Measurements from ENCODE around the gene ART4. TPM values are rescaled to one million over a fixed set of nuclear protein-coding genes. Genes with fewer than 3 reads are reported as not detected.

Gene ART4
- total and polyA plus RNA-seq, 2 experiments from 2014 or later, result 0.24 TPM; not detected in 1

DNA sequence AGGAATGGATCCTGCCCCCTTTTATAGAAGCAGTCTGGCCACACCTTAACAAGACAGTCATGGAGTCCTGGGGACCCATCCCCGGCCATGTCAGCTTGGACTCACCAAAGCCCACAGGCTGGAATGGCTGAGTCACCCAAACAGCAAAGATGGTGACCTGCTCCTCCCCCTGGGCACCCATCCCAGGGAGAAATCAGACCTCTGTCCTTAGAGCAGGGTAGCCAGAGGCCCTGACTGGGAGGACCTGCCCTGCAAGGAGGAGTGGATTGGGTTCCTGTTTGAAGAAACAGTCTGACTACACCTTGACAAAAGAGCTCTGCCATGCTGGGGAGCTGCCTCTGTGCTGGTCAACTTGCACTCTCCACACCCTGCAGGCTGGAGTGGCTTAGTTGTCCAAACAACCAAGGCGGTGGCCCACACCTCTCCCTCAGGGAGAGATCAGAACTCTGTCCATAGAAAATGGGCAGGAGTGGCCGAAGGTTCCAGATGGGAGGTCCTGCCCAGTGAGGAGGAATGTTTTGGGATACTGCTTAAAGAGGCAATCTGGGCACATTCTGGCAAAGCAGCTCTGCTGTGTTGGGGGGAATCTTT, 25.7 kb upstream of the ART4 start:
- no peak overlapping the region for H3K4me3 ChIP-seq
- peaks cover 6% of the 10 kb centered on the region for H3K4me1 ChIP-seq (ENCODE audit: low read depth)
- H3K27ac ChIP-seq, result no peak overlapping the region
- no peak for TF ChIP-seq CTCF (IDR thresholded peaks at IDR 0.05; ENCODE audit: low read depth, low read length)
- no peaks in the 10 kb centered on the region for H3K36me3 ChIP-seq
- no peaks in the 10 kb centered on the region for H3K27me3 ChIP-seq
- no peaks in the 10 kb centered on the region for H3K9me3 ChIP-seq (ENCODE audit: low read depth)
- peak in 1 of 2 donors; percentile 42 for DNase-seq (ENCODE audit: low read depth in 1 of 2, low spot score in 1 of 2)

GRCh38 chr12:14860490-14860889, 17.2 kb upstream of the ART4 start:
- Histone ChIP-seq H3K9me3 (ENCODE audit: low read depth) (no peaks in the 10 kb centered on the region), H3K4me1 (ENCODE audit: low read depth) (no peaks in the 10 kb centered on the region), H3K4me3 (no peak overlapping the region), H3K36me3 (no peaks in the 10 kb centered on the region), H3K27ac (no peak overlapping the region), H3K27me3 (no peaks in the 10 kb centered on the region)
- no peak for DNase-seq (ENCODE audit: low read depth in 1 of 2, low spot score in 1 of 2)
- no peak for TF ChIP-seq CTCF (IDR thresholded peaks at IDR 0.05; ENCODE audit: low read depth, low read length)

GRCh38 chr12:14858513-14858912, 15.2 kb upstream of the ART4 start:
- DNase-seq (ENCODE audit: low read depth in 1 of 2, low spot score in 1 of 2), result no peak
- Histone ChIP-seq H3K27ac (no peak overlapping the region), H3K27me3 (no peaks in the 10 kb centered on the region), H3K4me1 (ENCODE audit: low read depth) (no peaks in the 10 kb centered on the region), H3K36me3 (no peaks in the 10 kb centered on the region), H3K9me3 (ENCODE audit: low read depth) (no peaks in the 10 kb centered on the region), H3K4me3 (no peak overlapping the region)
- TF ChIP-seq CTCF (IDR thresholded peaks at IDR 0.05; ENCODE audit: low read depth, low read length), result no peak

- Histone ChIP-seq H3K4me3 (no peak overlapping the region), H3K9me3 (ENCODE audit: low read depth) (no peaks in the 10 kb centered on the region), H3K36me3 (no peaks in the 10 kb centered on the region), H3K27ac (no peak overlapping the region), H3K4me1 (ENCODE audit: low read depth) (no peaks in the 10 kb centered on the region), H3K27me3 (no peaks in the 10 kb centered on the region)
- TF ChIP-seq CTCF (IDR thresholded peaks at IDR 0.05; ENCODE audit: low read depth, low read length), result no peak
- DNase-seq (ENCODE audit: low read depth in 1 of 2, low spot score in 1 of 2), result no peak
Measured at GRCh38 chr12:14854586-14855183, 11.4 kb upstream of the ART4 start.

DNA sequence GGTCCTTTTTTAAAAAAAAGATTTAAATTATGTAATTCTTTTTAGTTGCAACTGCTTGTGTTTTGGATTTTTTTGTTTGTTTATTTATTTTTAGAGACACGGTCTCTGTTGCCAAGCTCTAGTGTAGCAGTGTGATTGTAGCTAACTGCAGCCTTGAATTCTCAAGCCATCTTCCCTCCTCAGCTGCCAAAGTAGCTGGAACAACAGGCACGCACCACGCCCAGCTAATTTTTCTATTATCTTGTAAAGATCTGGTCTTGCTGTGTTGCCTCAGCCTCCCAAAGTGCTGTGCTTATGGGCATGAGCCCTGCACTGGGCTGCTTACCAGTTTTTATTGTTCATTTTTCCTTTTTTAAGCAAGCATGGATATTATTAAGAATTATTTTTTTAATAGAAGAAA, 10.6 kb upstream of the ART4 start:
- no peak overlapping the region for H3K4me3 ChIP-seq
- H3K36me3 ChIP-seq, result no peaks in the 10 kb centered on the region
- H3K4me1 ChIP-seq (ENCODE audit: low read depth), result no peaks in the 10 kb centered on the region
- no peaks in the 10 kb centered on the region for H3K27me3 ChIP-seq
- no peak for TF ChIP-seq CTCF (IDR thresholded peaks at IDR 0.05; ENCODE audit: low read depth, low read length)
- no peak for DNase-seq (ENCODE audit: low read depth in 1 of 2, low spot score in 1 of 2)
- H3K27ac ChIP-seq, result no peak overlapping the region
- H3K9me3 ChIP-seq (ENCODE audit: low read depth), result no peaks in the 10 kb centered on the region
